ENCODE data around the gene RC3H1.

RC3H1 gene

DNA sequence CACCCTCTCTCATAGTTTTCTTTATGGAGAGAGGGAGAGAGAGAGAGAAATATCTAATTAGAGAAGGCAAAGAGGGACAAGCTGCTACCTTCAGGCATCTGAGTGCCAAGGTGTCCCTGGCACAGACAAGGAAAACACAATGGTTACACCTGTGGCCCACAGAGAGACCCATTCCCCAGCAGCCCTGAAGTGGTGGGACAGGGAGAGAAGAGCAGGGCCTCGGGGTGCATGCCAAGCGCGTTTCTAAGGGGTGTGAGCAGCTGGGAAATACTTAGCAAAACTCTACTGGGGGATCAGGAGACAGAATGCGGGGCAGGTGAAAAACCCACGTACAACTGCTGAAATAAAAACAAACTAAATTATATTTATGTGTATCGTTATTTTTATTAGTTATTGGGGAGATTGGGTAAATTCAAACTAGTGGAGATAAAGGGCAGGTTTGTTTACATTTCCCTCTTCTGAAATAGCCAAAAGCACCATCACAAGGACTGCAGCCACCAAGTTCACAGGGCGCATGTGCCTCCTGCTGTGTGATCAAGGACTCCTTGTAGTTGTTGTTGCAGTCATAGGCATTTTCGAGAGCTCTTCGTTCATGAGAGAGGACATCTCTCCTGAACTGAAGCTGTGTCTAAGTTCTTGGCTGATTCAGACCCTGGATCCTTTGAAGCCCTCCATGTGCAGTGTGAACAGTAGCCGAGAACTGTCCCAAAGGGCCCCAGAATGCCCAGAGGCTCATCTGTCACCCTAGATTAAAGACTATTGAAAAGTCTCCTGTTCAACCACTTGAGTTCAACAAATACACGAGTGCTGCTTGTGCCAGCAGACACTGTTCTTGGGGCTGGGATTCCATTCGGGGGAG is 104.3 kb downstream of the RC3H1 start:
- H3K9me3 ChIP-seq (ENCODE audit: control insufficient read depth, insufficient read depth, low read depth, low read length) = no peaks in the 10 kb centered on the region
- no peak overlapping the region for H3K27ac ChIP-seq (ENCODE audit: extremely low read depth, low read depth, low read length)
- ChIA-PET CTCF (no interaction called here), POLR2A (no interaction called here)
- TF ChIP-seq ZNF214 (tag by site-specific recombination; IDR thresholded peaks at IDR 0.05; ENCODE audit: borderline replicate concordance) = no peak
- H3K4me3 ChIP-seq (ENCODE audit: low read depth, low read length) = no peak overlapping the region
- H3K4me1 ChIP-seq (ENCODE audit: control insufficient read depth, insufficient read depth, low read length) = no peaks in the 10 kb centered on the region
- H3K36me3 ChIP-seq (ENCODE audit: control insufficient read depth in 2 of 2, insufficient read depth in 1 of 2, low read length in 2 of 2) = no peaks in the 10 kb centered on the region

DNA sequence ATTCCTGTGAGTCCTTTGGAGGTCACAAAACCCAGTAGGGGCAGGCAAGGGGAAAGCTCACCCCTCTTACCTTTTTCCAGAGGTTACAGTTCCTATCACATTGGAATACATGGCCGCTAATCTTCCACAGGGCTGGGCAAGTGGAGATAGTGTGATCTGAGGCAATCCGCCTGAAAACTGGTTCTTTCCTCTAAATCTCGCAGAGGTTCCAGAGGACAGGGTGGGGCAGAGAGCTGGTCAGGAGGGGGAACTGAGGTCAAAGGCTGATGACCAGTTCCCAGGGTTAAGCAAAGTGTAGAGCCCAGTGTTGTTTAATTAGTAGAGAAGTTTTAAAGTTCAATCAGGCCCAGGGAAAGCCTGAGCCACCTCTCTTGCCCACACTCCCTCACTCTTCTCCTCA is 105.0 kb downstream of the RC3H1 start, which contains the start of gene SERPINC1:
TSS of gene SERPINC1 (minus strand) at position 179 of the 400 bp plus-strand sequence. CDS start at position 111, 68 bp downstream.
- Histone ChIP-seq H3K36me3 (ENCODE audit: control insufficient read depth in 2 of 2, insufficient read depth in 1 of 2, low read length in 2 of 2) (no peaks in the 10 kb centered on the region), H3K4me1 (ENCODE audit: control insufficient read depth, insufficient read depth, low read length) (no peaks in the 10 kb centered on the region), H3K9me3 (ENCODE audit: control insufficient read depth, insufficient read depth, low read depth, low read length) (no peaks in the 10 kb centered on the region), H3K27ac (ENCODE audit: extremely low read depth, low read depth, low read length) (no peak within 1 kb of the TSS), H3K4me3 (ENCODE audit: low read depth, low read length) (no peak within 1 kb of the TSS)
- POLR2A ChIA-PET = interaction anchor here (0.5 kb wide), 1 partner anchor 12 kb away, joined by 4 read pairs; no protein-coding TSS in a partner anchor
- CTCF ChIA-PET = interaction anchor here (2.3 kb wide), 1 partner anchor 18 kb away, joined by 16 read pairs; no protein-coding TSS in a partner anchor
- TF ChIP-seq ZNF548 (tag by site-specific recombination; IDR thresholded peaks at IDR 0.05) (no peak), ZNF777 (tag by site-specific recombination; IDR thresholded peaks at IDR 0.05; ENCODE audit: borderline replicate concordance) (no peak), ZNF274 (IDR thresholded peaks at IDR 0.05; ENCODE audit: low read length) (no peak), ZNF274 (tag by site-specific recombination; IDR thresholded peaks at IDR 0.05; ENCODE audit: borderline replicate concordance) (no peak), ZNF2 (tag by site-specific recombination; IDR thresholded peaks at IDR 0.05) (no peak), ZNF701 (tag by site-specific recombination; IDR thresholded peaks at IDR 0.05) (no peak), ZNF501 (tag by site-specific recombination; IDR thresholded peaks at IDR 0.05) (no peak), ZNF335 (tag by site-specific recombination; conservative IDR thresholded peaks at IDR 0.05) (no peak), YY1 (tag by site-specific recombination; IDR thresholded peaks at IDR 0.05) (no peak), SCRT2 (tag by site-specific recombination; IDR thresholded peaks at IDR 0.05) (no peak)
- TF ChIP-seq, protein P1, sequence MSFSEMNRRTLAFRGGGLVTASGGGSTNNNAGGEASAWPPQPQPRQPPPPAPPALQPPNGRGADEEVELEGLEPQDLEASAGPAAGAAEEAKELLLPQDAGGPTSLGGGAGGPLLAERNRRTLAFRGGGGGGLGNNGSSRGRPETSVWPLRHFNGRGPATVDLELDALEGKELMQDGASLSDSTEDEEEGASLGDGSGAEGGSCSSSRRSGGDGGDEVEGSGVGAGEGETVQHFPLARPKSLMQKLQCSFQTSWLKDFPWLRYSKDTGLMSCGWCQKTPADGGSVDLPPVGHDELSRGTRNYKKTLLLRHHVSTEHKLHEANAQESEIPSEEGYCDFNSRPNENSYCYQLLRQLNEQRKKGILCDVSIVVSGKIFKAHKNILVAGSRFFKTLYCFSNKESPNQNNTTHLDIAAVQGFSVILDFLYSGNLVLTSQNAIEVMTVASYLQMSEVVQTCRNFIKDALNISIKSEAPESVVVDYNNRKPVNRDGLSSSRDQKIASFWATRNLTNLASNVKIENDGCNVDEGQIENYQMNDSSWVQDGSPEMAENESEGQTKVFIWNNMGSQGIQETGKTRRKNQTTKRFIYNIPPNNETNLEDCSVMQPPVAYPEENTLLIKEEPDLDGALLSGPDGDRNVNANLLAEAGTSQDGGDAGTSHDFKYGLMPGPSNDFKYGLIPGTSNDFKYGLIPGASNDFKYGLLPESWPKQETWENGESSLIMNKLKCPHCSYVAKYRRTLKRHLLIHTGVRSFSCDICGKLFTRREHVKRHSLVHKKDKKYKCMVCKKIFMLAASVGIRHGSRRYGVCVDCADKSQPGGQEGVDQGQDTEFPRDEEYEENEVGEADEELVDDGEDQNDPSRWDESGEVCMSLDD (tag by site-specific recombination; IDR thresholded peaks at IDR 0.05) = no peak
- TF ChIP-seq, protein P2, sequence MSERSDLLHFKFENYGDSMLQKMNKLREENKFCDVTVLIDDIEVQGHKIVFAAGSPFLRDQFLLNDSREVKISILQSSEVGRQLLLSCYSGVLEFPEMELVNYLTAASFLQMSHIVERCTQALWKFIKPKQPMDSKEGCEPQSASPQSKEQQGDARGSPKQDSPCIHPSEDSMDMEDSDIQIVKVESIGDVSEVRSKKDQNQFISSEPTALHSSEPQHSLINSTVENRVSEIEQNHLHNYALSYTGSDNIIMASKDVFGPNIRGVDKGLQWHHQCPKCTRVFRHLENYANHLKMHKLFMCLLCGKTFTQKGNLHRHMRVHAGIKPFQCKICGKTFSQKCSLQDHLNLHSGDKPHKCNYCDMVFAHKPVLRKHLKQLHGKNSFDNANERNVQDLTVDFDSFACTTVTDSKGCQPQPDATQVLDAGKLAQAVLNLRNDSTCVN (tag by site-specific recombination; optimal IDR thresholded peaks at IDR 0.05) = no peak
- TF ChIP-seq, protein P3, sequence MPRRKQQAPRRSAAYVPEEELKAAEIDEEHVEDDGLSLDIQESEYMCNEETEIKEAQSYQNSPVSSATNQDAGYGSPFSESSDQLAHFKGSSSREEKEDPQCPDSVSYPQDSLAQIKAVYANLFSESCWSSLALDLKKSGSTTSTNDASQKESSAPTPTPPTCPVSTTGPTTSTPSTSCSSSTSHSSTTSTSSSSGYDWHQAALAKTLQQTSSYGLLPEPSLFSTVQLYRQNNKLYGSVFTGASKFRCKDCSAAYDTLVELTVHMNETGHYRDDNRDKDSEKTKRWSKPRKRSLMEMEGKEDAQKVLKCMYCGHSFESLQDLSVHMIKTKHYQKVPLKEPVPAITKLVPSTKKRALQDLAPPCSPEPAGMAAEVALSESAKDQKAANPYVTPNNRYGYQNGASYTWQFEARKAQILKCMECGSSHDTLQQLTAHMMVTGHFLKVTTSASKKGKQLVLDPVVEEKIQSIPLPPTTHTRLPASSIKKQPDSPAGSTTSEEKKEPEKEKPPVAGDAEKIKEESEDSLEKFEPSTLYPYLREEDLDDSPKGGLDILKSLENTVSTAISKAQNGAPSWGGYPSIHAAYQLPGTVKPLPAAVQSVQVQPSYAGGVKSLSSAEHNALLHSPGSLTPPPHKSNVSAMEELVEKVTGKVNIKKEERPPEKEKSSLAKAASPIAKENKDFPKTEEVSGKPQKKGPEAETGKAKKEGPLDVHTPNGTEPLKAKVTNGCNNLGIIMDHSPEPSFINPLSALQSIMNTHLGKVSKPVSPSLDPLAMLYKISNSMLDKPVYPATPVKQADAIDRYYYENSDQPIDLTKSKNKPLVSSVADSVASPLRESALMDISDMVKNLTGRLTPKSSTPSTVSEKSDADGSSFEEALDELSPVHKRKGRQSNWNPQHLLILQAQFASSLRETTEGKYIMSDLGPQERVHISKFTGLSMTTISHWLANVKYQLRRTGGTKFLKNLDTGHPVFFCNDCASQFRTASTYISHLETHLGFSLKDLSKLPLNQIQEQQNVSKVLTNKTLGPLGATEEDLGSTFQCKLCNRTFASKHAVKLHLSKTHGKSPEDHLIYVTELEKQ (tag by site-specific recombination; IDR thresholded peaks at IDR 0.05; ENCODE audit: borderline replicate concordance) = no peak
- TF ChIP-seq, protein P4, sequence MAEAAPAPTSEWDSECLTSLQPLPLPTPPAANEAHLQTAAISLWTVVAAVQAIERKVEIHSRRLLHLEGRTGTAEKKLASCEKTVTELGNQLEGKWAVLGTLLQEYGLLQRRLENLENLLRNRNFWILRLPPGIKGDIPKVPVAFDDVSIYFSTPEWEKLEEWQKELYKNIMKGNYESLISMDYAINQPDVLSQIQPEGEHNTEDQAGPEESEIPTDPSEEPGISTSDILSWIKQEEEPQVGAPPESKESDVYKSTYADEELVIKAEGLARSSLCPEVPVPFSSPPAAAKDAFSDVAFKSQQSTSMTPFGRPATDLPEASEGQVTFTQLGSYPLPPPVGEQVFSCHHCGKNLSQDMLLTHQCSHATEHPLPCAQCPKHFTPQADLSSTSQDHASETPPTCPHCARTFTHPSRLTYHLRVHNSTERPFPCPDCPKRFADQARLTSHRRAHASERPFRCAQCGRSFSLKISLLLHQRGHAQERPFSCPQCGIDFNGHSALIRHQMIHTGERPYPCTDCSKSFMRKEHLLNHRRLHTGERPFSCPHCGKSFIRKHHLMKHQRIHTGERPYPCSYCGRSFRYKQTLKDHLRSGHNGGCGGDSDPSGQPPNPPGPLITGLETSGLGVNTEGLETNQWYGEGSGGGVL (tag by site-specific recombination; IDR thresholded peaks at IDR 0.05) = no peak
- TF ChIP-seq, protein P5, sequence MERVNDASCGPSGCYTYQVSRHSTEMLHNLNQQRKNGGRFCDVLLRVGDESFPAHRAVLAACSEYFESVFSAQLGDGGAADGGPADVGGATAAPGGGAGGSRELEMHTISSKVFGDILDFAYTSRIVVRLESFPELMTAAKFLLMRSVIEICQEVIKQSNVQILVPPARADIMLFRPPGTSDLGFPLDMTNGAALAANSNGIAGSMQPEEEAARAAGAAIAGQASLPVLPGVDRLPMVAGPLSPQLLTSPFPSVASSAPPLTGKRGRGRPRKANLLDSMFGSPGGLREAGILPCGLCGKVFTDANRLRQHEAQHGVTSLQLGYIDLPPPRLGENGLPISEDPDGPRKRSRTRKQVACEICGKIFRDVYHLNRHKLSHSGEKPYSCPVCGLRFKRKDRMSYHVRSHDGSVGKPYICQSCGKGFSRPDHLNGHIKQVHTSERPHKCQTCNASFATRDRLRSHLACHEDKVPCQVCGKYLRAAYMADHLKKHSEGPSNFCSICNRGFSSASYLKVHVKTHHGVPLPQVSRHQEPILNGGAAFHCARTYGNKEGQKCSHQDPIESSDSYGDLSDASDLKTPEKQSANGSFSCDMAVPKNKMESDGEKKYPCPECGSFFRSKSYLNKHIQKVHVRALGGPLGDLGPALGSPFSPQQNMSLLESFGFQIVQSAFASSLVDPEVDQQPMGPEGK (tag by site-specific recombination; IDR thresholded peaks at IDR 0.05) = no peak
